GM08714 (cell line): ENCODE data around the gene SLC35E1.

Experiments used
- H3K4me3 ChIP-seq: fragments of 200-500 bp; sonication (Bioruptor generic); 2 replicates; pipeline ENCODE4 v1.5.1; 2014; ENCODE audit warnings: mild to moderate bottlenecking, low read length, inconsistent platforms
- ZNF274 ChIP-seq: IDR thresholded peaks from 2 replicates; pipeline ENCODE4 v1.6.1; 2012; ENCODE audit warnings: mild to moderate bottlenecking, low read depth, low read length

The SLC35E1 gene

GRCh38 chr19:16605553-16605994 lies 33.4 kb upstream of the SLC35E1 start:
- TF ChIP-seq ZNF274 = no peak
- H3K4me3 ChIP-seq = no peak overlapping the region

- H3K4me3 ChIP-seq = no peak overlapping the region
- TF ChIP-seq ZNF274 = no peak
Observed at GRCh38 chr19:16605115-16605514, 32.9 kb upstream of the SLC35E1 start.

- no peak overlapping the region for H3K4me3 ChIP-seq
- TF ChIP-seq ZNF274 = no peak
Observed at GRCh38 chr19:16604615-16605014, 32.4 kb upstream of the SLC35E1 start.

- TF ChIP-seq ZNF274 = no peak
- no peak overlapping the region for H3K4me3 ChIP-seq
Observed at GRCh38 chr19:16603090-16603489, 30.9 kb upstream of the SLC35E1 start.

GRCh38 chr19:16601378-16602052 lies 29.3 kb upstream of the SLC35E1 start:
- H3K4me3 ChIP-seq = no peak overlapping the region
- no peak for TF ChIP-seq ZNF274

- no peak overlapping the region for H3K4me3 ChIP-seq
- TF ChIP-seq ZNF274 = no peak
Observed at GRCh38 chr19:16600824-16601223, 28.6 kb upstream of the SLC35E1 start.

- no peak for TF ChIP-seq ZNF274
Observed at GRCh38 chr19:16599655-16600346, 27.6 kb upstream of the SLC35E1 start.

GRCh38 chr19:16598848-16599247 lies 26.6 kb upstream of the SLC35E1 start:
- no peak for TF ChIP-seq ZNF274
- H3K4me3 ChIP-seq = no peak overlapping the region

More at GRCh38 chr19:16599655-16600346, 27.6 kb upstream of the SLC35E1 start:
- H3K4me3 ChIP-seq = no peak overlapping the region

- no peak for TF ChIP-seq ZNF274
- no peak overlapping the region for H3K4me3 ChIP-seq
Observed at GRCh38 chr19:16596399-16596798, 24.2 kb upstream of the SLC35E1 start.

- no peak overlapping the region for H3K4me3 ChIP-seq
- no peak for TF ChIP-seq ZNF274
Observed at GRCh38 chr19:16595097-16595496, 22.9 kb upstream of the SLC35E1 start.

GRCh38 chr19:16594681-16595091 lies 22.5 kb upstream of the SLC35E1 start:
- no peak overlapping the region; the same call in 1 of the 2 replicates for H3K4me3 ChIP-seq
- no peak for TF ChIP-seq ZNF274

- no peak overlapping the region; the same call in 1 of the 2 replicates for H3K4me3 ChIP-seq
- TF ChIP-seq ZNF274 = no peak
Observed at GRCh38 chr19:16594131-16594586, 21.9 kb upstream of the SLC35E1 start.

- H3K4me3 ChIP-seq = no peak overlapping the region; the same call in 1 of the 2 replicates
- no peak for TF ChIP-seq ZNF274
Observed at GRCh38 chr19:16593181-16593580, 21.0 kb upstream of the SLC35E1 start.

- TF ChIP-seq ZNF274 = no peak
- no peak overlapping the region for H3K4me3 ChIP-seq
Observed at GRCh38 chr19:16591803-16592556, 19.8 kb upstream of the SLC35E1 start.
